Nephron (organoid): ENCODE data around the gene ITGA1.
"Not testable (repeated sequence)": the region's sequence is repeated elsewhere in the genome, so short reads cannot be mapped to it uniquely, and the experiment has no call there.

ENCODE experiments used
- H3K27ac Mint-ChIP-seq, 3 experiments: 2 replicates each; pipeline ENCODE4 v1.8.0; 2020; ENCODE audit warnings: mixed read lengths in 3 of 3, mild to moderate bottlenecking in 2 of 3, moderate library complexity in 1 of 3
- H3K27me3 Mint-ChIP-seq: 2 replicates; pipeline ENCODE4 v1.8.0; 2021; ENCODE audit warnings: low read depth, mild to moderate bottlenecking, moderate library complexity, mixed read lengths
- H3K36me3 Mint-ChIP-seq: 2 replicates; pipeline ENCODE4 v1.8.0; 2020; ENCODE audit warnings: low read depth, mixed read lengths
- H3K4me1 Mint-ChIP-seq: 2 replicates; pipeline ENCODE4 v1.8.0; 2020; ENCODE audit warnings: mixed read lengths
- H3K4me3 Mint-ChIP-seq, 3 experiments: 2 replicates each; pipeline ENCODE4 v1.8.0; 2020; ENCODE audit warnings: mild to moderate bottlenecking in 3 of 3, mixed read lengths in 3 of 3, moderate library complexity in 2 of 3
- H3K9me3 Mint-ChIP-seq: 2 replicates; pipeline ENCODE4 v1.8.0; 2020; ENCODE audit warnings: mixed read lengths
- CTCF ChIP-seq, 3 experiments: fragments of 200-600 bp; sonication (generic); IDR thresholded peaks; one replicate each; pipeline ENCODE4 v1.5.0; 2021; ENCODE audit warnings: antibody characterized with exemption in 3 of 3; ENCODE audit not compliant: unreplicated experiment in 3 of 3

The ITGA1 gene

GRCh38 chr5:52964138-52964537 is 176.4 kb downstream of the ITGA1 start:
- no peak overlapping the region for H3K27ac Mint-ChIP-seq
- no peaks in the 10 kb centered on the region for H3K36me3 Mint-ChIP-seq
- H3K27me3 Mint-ChIP-seq: no peaks in the 10 kb centered on the region
- TF ChIP-seq CTCF (IDR thresholded peaks at IDR 0.05; ENCODE audit: unreplicated experiment in 3 of 3): no peak
- no peaks in the 10 kb centered on the region for H3K4me1 Mint-ChIP-seq
- H3K9me3 Mint-ChIP-seq: peaks cover 14% of the 10 kb centered on the region
- H3K4me3 Mint-ChIP-seq: no peak overlapping the region

- H3K9me3 Mint-ChIP-seq: peaks cover 27% of the 10 kb centered on the region
- H3K4me1 Mint-ChIP-seq, H3K27ac Mint-ChIP-seq, H3K27me3 Mint-ChIP-seq, H3K36me3 Mint-ChIP-seq, H3K4me3 Mint-ChIP-seq: not testable (repeated sequence)
Measured at GRCh38 chr5:52976157-52976556, 188.4 kb downstream of the ITGA1 start.

GRCh38 chr5:52977264-52977897 is 189.7 kb downstream of the ITGA1 start:
- no peak overlapping the region for H3K27ac Mint-ChIP-seq
- no peaks in the 10 kb centered on the region for H3K36me3 Mint-ChIP-seq
- TF ChIP-seq CTCF (IDR thresholded peaks at IDR 0.05; ENCODE audit: unreplicated experiment in 3 of 3): no peak
- H3K4me3 Mint-ChIP-seq: no peak overlapping the region
- H3K27me3 Mint-ChIP-seq: peaks cover 8% of the 10 kb centered on the region
- no peaks in the 10 kb centered on the region for H3K4me1 Mint-ChIP-seq
- H3K9me3 Mint-ChIP-seq: peaks cover 25% of the 10 kb centered on the region

GRCh38 chr5:52981507-52981906 is 193.8 kb downstream of the ITGA1 start:
- H3K27ac Mint-ChIP-seq: no peak overlapping the region
- peaks cover 22% of the 10 kb centered on the region for H3K9me3 Mint-ChIP-seq
- H3K4me1 Mint-ChIP-seq: no peaks in the 10 kb centered on the region
- peaks cover 16% of the 10 kb centered on the region for H3K27me3 Mint-ChIP-seq
- no peaks in the 10 kb centered on the region for H3K36me3 Mint-ChIP-seq
- TF ChIP-seq CTCF (IDR thresholded peaks at IDR 0.05; ENCODE audit: unreplicated experiment in 3 of 3): no peak
- H3K4me3 Mint-ChIP-seq: no peak overlapping the region

GRCh38 chr5:52983731-52984636 is 196.3 kb downstream of the ITGA1 start:
- H3K4me1 Mint-ChIP-seq: peaks cover 4% of the 10 kb centered on the region
- H3K4me3 Mint-ChIP-seq: no peak overlapping the region
- TF ChIP-seq CTCF (IDR thresholded peaks at IDR 0.05; ENCODE audit: unreplicated experiment in 3 of 3): no peak
- H3K27ac Mint-ChIP-seq: no peak overlapping the region
- H3K36me3 Mint-ChIP-seq: no peaks in the 10 kb centered on the region
- H3K9me3 Mint-ChIP-seq: peaks cover 20% of the 10 kb centered on the region
- H3K27me3 Mint-ChIP-seq: peaks cover 37% of the 10 kb centered on the region

- Mint-ChIP-seq H3K27me3 (peaks cover 48% of the 10 kb centered on the region), H3K9me3 (peaks cover 15% of the 10 kb centered on the region), H3K27ac (no peak overlapping the region), H3K4me3 (no peak overlapping the region), H3K36me3 (no peaks in the 10 kb centered on the region), H3K4me1 (peaks cover 8% of the 10 kb centered on the region)
- TF ChIP-seq CTCF (IDR thresholded peaks at IDR 0.05; ENCODE audit: unreplicated experiment in 3 of 3): no peak
Measured at GRCh38 chr5:52985306-52985705, 197.6 kb downstream of the ITGA1 start.
